ENCODE measurements around the gene EDNRA. TPM values are rescaled to one million over a fixed set of nuclear protein-coding genes. Genes with fewer than 3 reads are reported as not detected.

Gene EDNRA
- total and polyA plus RNA-seq, 2 donors (not counting 3 experiments of a cell fraction or from before 2014, with no cell fraction given): 0.01 TPM; not detected in 1

- Histone ChIP-seq H3K4me2 (ENCODE audit: insufficient read depth, low read length) (no peak overlapping the region), H3K27ac (ENCODE audit: insufficient read depth, low read depth, low read length) (no peak overlapping the region), H3K9me1 (replicated peaks; ENCODE audit: control insufficient read depth, extremely low read depth, insufficient read depth, low read length) (no peaks in the 10 kb centered on the region), H2AFZ (ENCODE audit: low read depth, low read length) (no peak overlapping the region), H3K36me3 (ENCODE audit: control insufficient read depth in 2 of 2, extremely low read depth in 1 of 2, insufficient read depth in 2 of 2, low read length in 2 of 2) (no peaks in the 10 kb centered on the region), H3K27me3 (ENCODE audit: control insufficient read depth in 2 of 2, insufficient read depth in 2 of 2, low read length in 2 of 2) (peaks cover 0 to 6% of the 10 kb centered on the region in 2 experiments), H3K9ac (replicated peaks; ENCODE audit: extremely low read depth, insufficient read depth, low read length) (no peak overlapping the region), H3K4me3 (replicated peaks in 1 of 3; ENCODE audit: insufficient read depth in 1 of 3, low read depth in 1 of 3, low read length in 3 of 3) (no peak overlapping the region), H3K79me2 (ENCODE audit: control insufficient read depth, insufficient read depth, low read length) (no peaks in the 10 kb centered on the region), H4K20me1 (replicated peaks; ENCODE audit: control insufficient read depth, extremely low read depth, insufficient read depth, low read length) (no peaks in the 10 kb centered on the region), H3K4me1 (ENCODE audit: control insufficient read depth, extremely low read depth, insufficient read depth, low read length) (peaks cover 2% of the 10 kb centered on the region), H3K9me3 (replicated peaks; ENCODE audit: control insufficient read depth, insufficient read depth, low read length) (no peaks in the 10 kb centered on the region)
- intact Hi-C loops (cut with micrococcal nuclease): no loop called here
- FAIRE-seq (no peak), DNase-seq (ENCODE audit: low read depth, low spot score) (no peak)
- CTCF ChIA-PET: interaction anchor here (1.0 to 1.5 kb wide), 2 partner anchors 28 to 330 kb away, joined by 3 read pairs; no protein-coding TSS in a partner anchor
- BruUV-seq (replicated peaks): no TSS peak
- dilution Hi-C loops (cut with MboI; ENCODE audit: extremely low pct_ligation_motif_present, low sequenced_read_pairs): no loop called here
- TF ChIP-seq POLR2AphosphoS5 (IDR thresholded peaks at IDR 0.05; ENCODE audit: insufficient read depth, low read depth, low read length): no peak
- TF ChIP-seq FOS (IDR thresholded peaks at IDR 0.05; ENCODE audit: borderline replicate concordance, insufficient read depth, low read length): no peak
- TF ChIP-seq EZH2 (IDR thresholded peaks at IDR 0.05; ENCODE audit: borderline replicate concordance, low read depth, low read length, severe bottlenecking): no peak
- no peak for TF ChIP-seq POLR2A (IDR thresholded peaks at IDR 0.05; ENCODE audit: low read depth, low read length)
- no peak for TF ChIP-seq CTCF (IDR thresholded peaks at IDR 0.05; ENCODE audit: extremely low read depth in 1 of 2, insufficient read depth in 1 of 2, low read depth in 1 of 2, low read length in 2 of 2)
- TF ChIP-seq MAX (IDR thresholded peaks at IDR 0.05; ENCODE audit: insufficient read depth, insufficient read length): no peak
- no peak for TF ChIP-seq MYC (IDR thresholded peaks at IDR 0.05; ENCODE audit: low read depth, low read length)
- TF ChIP-seq JUN (IDR thresholded peaks at IDR 0.05; ENCODE audit: borderline replicate concordance, insufficient read depth, insufficient read length, low read depth): no peak
- TF ChIP-seq GATA2 (IDR thresholded peaks at IDR 0.05; ENCODE audit: insufficient read depth, insufficient read length, low read depth, low read length): no peak
- POLR2A ChIA-PET: no interaction called here
Observed at GRCh38 chr4:147491086-147491485, 10.2 kb downstream of the EDNRA start.
